ENCODE data around the gene KPNA3. TPM values are rescaled to one million over a fixed set of nuclear protein-coding genes. Genes with fewer than 3 reads are reported as not detected.

Gene KPNA3
- total and polyA plus RNA-seq, 2 donors (not counting 3 experiments of a cell fraction or from before 2014, with no cell fraction given), result 19.6 to 60.4 TPM

DNA sequence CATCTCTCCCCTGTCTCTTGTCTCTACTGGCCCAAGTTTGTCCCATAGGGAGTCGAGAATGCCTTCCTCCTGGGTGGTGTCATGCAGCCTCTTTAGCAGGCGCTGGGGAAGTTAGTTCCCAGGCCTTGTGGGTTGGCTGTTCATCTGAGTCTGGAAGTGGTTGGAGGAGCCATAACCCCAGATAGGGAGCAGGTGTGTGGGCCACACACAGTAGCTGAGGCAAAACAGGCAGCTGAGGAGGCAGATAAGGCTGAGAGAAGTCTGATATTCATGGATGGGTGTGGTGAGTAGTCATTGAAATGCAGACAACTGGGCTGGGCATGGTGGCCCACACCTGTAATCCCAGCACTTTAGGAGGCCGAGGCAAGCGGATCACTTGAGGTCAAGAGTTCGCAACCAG lies 40.9 kb upstream of the KPNA3 start:
- POLR2A ChIA-PET, result no interaction called here
- no peak for FAIRE-seq
- no peak for DNase-seq (ENCODE audit: low read depth, low spot score)
- H3K4me1 ChIP-seq (ENCODE audit: control insufficient read depth, extremely low read depth, insufficient read depth, low read length), result no peaks in the 10 kb centered on the region
- no peak for TF ChIP-seq EZH2 (IDR thresholded peaks at IDR 0.05; ENCODE audit: borderline replicate concordance, low read depth, low read length, severe bottlenecking)
- TF ChIP-seq, protein P1, sequence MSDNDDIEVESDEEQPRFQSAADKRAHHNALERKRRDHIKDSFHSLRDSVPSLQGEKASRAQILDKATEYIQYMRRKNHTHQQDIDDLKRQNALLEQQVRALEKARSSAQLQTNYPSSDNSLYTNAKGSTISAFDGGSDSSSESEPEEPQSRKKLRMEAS (IDR thresholded peaks at IDR 0.05; ENCODE audit: insufficient read depth, insufficient read length), result no peak
- no peak for TF ChIP-seq GATA2 (IDR thresholded peaks at IDR 0.05; ENCODE audit: insufficient read depth, insufficient read length, low read depth, low read length)
- TF ChIP-seq, protein P2, sequence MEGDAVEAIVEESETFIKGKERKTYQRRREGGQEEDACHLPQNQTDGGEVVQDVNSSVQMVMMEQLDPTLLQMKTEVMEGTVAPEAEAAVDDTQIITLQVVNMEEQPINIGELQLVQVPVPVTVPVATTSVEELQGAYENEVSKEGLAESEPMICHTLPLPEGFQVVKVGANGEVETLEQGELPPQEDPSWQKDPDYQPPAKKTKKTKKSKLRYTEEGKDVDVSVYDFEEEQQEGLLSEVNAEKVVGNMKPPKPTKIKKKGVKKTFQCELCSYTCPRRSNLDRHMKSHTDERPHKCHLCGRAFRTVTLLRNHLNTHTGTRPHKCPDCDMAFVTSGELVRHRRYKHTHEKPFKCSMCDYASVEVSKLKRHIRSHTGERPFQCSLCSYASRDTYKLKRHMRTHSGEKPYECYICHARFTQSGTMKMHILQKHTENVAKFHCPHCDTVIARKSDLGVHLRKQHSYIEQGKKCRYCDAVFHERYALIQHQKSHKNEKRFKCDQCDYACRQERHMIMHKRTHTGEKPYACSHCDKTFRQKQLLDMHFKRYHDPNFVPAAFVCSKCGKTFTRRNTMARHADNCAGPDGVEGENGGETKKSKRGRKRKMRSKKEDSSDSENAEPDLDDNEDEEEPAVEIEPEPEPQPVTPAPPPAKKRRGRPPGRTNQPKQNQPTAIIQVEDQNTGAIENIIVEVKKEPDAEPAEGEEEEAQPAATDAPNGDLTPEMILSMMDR (IDR thresholded peaks at IDR 0.05; ENCODE audit: extremely low read depth in 1 of 2, insufficient read depth in 1 of 2, low read depth in 1 of 2, low read length in 2 of 2), result no peak
- TF ChIP-seq POLR2AphosphoS5 (IDR thresholded peaks at IDR 0.05; ENCODE audit: insufficient read depth, low read depth, low read length), result no peak
- TF ChIP-seq POLR2A (IDR thresholded peaks at IDR 0.05; ENCODE audit: low read depth, low read length), result no peak
- no peak for TF ChIP-seq FOS (IDR thresholded peaks at IDR 0.05; ENCODE audit: borderline replicate concordance, insufficient read depth, low read length)
- no peak for TF ChIP-seq JUN (IDR thresholded peaks at IDR 0.05; ENCODE audit: borderline replicate concordance, insufficient read depth, insufficient read length, low read depth)
- TF ChIP-seq MYC (IDR thresholded peaks at IDR 0.05; ENCODE audit: low read depth, low read length), result no peak
- H4K20me1 ChIP-seq (replicated peaks; ENCODE audit: control insufficient read depth, extremely low read depth, insufficient read depth, low read length), result no peaks in the 10 kb centered on the region
- H3K36me3 ChIP-seq (ENCODE audit: control insufficient read depth in 2 of 2, extremely low read depth in 1 of 2, insufficient read depth in 2 of 2, low read length in 2 of 2), result no peaks in the 10 kb centered on the region
- H3K4me3 ChIP-seq (replicated peaks in 1 of 3; ENCODE audit: insufficient read depth in 1 of 3, low read depth in 1 of 3, low read length in 3 of 3), result no peak overlapping the region
- H3K4me2 ChIP-seq (ENCODE audit: insufficient read depth, low read length), result no peak overlapping the region
- dilution Hi-C loops (cut with MboI; ENCODE audit: extremely low pct_ligation_motif_present, low sequenced_read_pairs) (no loop called here), intact Hi-C loops (cut with micrococcal nuclease) (no loop called here)
- H3K27me3 ChIP-seq (ENCODE audit: control insufficient read depth in 2 of 2, insufficient read depth in 2 of 2, low read length in 2 of 2), result peaks cover 7 to 8% of the 10 kb centered on the region in 2 experiments
- H3K9me1 ChIP-seq (replicated peaks; ENCODE audit: control insufficient read depth, extremely low read depth, insufficient read depth, low read length), result no peaks in the 10 kb centered on the region
- H3K9ac ChIP-seq (replicated peaks; ENCODE audit: extremely low read depth, insufficient read depth, low read length), result no peak overlapping the region
- no peak overlapping the region for H2AFZ ChIP-seq (ENCODE audit: low read depth, low read length)
- no peaks in the 10 kb centered on the region for H3K9me3 ChIP-seq (replicated peaks; ENCODE audit: control insufficient read depth, insufficient read depth, low read length)
- no peaks in the 10 kb centered on the region for H3K79me2 ChIP-seq (ENCODE audit: control insufficient read depth, insufficient read depth, low read length)
- BruUV-seq (replicated peaks), result no TSS peak
- CTCF ChIA-PET, result no interaction called here
- no peak overlapping the region for H3K27ac ChIP-seq (ENCODE audit: insufficient read depth, low read depth, low read length)
